Breast epithelium (tissue), 3 donors: ENCODE data around the gene FYB1.

ENCODE experiments used
- CTCF ChIP-seq, 3 donors: fragments of 450-650 bp; IDR thresholded peaks; one replicate each; pipeline ENCODE4 v1.5.1; 2016 to 2017; ENCODE audit warnings: antibody characterized with exemption in 3 of 3, mild to moderate bottlenecking in 3 of 3, moderate library complexity in 3 of 3
- POLR2A ChIP-seq: fragments of 450-650 bp; IDR thresholded peaks from one replicate; pipeline ENCODE4 v1.6.1; 2016; ENCODE audit warnings: antibody characterized with exemption, mild to moderate bottlenecking, moderate library complexity

- TF ChIP-seq CTCF (IDR thresholded peaks at IDR 0.05) (no peak), POLR2A (no peak)
Measured at GRCh38 chr5:39093352-39093751, 126.0 kb downstream of the FYB1 start.
